ENCODE data around the gene TMEM131L.

Gene TMEM131L

DNA sequence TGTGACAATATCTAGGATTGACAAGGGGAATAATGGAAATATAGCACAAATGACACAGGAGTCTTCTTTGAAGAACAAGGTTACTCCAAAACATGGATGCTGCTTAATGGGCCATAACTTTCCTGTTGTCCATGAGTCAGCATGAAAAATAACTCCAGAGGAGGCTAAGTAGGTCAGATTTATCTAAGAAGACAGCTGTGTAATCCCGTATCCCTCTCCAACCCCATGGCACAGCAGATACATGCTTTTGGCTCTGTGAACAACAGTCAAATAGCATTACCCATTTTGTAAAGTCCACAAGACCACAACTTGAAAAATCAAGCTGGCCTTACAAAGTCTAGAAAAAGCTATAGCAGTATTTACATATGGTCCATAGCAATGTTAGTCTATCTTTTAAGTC, 2.1 kb upstream of the TMEM131L start:
- DNase-seq (ENCODE audit: extremely low read depth, low read depth): no peak
- TF ChIP-seq, protein P1, sequence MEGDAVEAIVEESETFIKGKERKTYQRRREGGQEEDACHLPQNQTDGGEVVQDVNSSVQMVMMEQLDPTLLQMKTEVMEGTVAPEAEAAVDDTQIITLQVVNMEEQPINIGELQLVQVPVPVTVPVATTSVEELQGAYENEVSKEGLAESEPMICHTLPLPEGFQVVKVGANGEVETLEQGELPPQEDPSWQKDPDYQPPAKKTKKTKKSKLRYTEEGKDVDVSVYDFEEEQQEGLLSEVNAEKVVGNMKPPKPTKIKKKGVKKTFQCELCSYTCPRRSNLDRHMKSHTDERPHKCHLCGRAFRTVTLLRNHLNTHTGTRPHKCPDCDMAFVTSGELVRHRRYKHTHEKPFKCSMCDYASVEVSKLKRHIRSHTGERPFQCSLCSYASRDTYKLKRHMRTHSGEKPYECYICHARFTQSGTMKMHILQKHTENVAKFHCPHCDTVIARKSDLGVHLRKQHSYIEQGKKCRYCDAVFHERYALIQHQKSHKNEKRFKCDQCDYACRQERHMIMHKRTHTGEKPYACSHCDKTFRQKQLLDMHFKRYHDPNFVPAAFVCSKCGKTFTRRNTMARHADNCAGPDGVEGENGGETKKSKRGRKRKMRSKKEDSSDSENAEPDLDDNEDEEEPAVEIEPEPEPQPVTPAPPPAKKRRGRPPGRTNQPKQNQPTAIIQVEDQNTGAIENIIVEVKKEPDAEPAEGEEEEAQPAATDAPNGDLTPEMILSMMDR (IDR thresholded peaks at IDR 0.05; ENCODE audit: low read depth, low read length, missing control alignments): no peak

DNA sequence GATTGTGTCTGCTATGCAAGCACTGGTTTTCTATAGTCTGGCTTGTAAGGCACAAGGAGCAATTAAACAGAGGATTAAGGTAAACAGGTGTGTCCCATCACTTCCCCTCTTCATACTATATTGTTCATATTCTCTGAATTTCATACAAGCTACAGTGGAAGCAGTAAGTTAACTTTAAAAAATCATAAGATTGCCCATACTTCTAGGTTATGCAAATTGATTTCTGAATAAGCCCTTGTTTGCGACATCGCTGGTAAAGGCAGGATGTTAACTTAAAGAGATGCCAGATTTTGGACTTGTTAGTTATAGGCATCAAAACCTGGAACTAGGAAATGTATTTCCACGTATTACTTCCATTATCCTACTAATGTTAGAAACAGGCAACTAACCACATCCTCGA, 1.0 kb upstream of the TMEM131L start:
- H3K4me3 ChIP-seq (replicated peaks; ENCODE audit: low read depth, low read length): peak overlapping the region; percentile 89
- DNase-seq (ENCODE audit: extremely low read depth, low read depth): no peak
- TF ChIP-seq, protein P1 (IDR thresholded peaks at IDR 0.05; ENCODE audit: low read depth, low read length, missing control alignments): no peak

More for the DNA sequence above, 2.1 kb upstream of the TMEM131L start:
- no peak overlapping the region for H3K4me3 ChIP-seq (replicated peaks; ENCODE audit: low read depth, low read length)

DNA sequence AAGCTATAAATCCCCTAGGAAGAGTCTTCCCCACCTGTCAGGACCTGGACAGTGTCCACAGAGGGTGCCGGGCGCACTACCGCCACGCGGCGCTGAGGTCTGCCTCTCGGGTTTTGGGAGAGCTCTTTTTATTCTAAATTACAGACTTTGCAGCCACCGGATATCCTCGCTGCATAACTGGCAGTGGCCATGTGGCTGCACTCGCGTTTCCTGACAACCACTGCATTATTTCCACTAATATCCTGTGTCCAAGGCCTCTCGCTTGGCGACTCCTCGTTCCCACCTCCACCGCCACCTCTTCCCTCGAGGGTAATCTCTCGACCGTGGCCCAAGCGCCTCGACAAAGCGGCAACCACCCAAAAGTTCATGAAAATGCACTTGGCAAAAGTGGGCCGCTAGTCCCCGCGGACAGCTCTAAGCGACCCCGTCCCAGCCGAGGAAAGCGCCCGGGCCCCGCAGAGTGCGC, 512 bp upstream of the TMEM131L start:
- DNase-seq (ENCODE audit: extremely low read depth, low read depth): peak; percentile 58
- TF ChIP-seq, protein P1 (IDR thresholded peaks at IDR 0.05; ENCODE audit: low read depth, low read length, missing control alignments): peak; percentile 19
- H3K4me3 ChIP-seq (replicated peaks; ENCODE audit: low read depth, low read length): peak overlapping the region; percentile 89

DNA sequence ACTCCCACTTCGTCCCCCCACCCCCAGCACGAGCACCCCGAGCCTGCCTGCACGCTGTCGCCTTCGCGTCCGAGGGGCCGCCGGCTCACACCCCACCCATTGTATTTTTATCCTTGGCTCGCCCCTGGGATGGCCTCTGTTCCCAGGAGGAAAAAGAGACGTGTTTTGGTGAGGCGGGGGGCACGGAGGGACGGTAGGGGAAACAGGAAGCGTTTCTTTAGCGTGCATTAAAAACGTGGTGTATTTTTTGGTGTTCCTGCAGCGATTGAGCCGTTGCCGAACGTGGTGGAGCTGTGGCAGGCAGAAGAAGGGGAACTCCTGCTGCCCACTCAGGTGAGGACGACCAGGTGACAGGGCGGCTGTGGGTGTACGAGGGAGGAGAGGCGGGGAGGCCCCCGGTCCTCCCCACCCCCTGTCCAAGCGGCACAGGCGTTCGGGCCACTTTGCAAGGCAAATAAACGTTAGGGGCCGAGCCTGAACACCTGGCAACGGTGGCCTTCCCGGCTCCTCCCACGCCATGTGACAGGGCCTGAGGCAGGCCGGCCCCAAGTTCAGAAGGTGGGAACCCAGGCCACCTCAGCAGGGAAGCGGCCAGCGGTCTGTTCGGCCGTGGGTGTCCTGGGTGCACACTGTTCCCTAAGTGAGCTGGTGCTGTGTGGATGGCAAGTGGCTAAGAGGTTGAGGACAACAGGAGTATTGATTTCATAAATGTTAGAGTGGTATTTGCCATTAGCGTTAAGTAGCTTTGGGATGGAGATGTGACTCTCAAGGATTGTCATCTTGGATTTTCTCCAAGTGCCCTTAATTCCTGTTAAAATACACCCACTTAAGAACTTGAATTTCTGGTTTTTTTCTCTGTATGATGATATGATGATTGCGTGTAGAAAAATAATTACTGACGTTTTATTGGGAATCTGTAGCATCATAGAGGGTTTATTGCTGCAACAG, 1.1 kb downstream of the TMEM131L start:
- TF ChIP-seq, protein P1 (IDR thresholded peaks at IDR 0.05; ENCODE audit: low read depth, low read length, missing control alignments): no peak
- DNase-seq (ENCODE audit: extremely low read depth, low read depth): no peak
- peak overlapping the region; percentile 89 for H3K4me3 ChIP-seq (replicated peaks; ENCODE audit: low read depth, low read length)

DNA sequence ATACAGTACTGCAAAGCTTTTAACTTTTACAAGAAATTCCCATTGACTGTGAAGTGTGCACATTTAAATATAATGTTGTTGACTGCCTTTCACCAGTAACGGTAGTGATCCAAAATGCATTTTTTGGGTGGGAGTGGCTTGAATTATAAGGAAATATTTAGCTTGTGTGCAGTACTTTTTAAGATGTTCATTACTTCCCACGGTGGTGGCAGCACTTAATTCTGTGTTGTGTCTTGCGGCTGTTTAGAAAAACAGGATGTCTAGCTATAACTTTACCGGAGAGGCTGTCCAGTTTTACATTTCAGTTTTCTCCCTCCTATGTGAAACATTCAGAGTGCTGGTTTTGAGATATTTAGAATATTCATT, 1.7 kb downstream of the TMEM131L start:
- TF ChIP-seq, protein P1 (IDR thresholded peaks at IDR 0.05; ENCODE audit: low read depth, low read length, missing control alignments): no peak
- H3K4me3 ChIP-seq (replicated peaks; ENCODE audit: low read depth, low read length): peak overlapping the region; percentile 89
- no peak for DNase-seq (ENCODE audit: extremely low read depth, low read depth)

DNA sequence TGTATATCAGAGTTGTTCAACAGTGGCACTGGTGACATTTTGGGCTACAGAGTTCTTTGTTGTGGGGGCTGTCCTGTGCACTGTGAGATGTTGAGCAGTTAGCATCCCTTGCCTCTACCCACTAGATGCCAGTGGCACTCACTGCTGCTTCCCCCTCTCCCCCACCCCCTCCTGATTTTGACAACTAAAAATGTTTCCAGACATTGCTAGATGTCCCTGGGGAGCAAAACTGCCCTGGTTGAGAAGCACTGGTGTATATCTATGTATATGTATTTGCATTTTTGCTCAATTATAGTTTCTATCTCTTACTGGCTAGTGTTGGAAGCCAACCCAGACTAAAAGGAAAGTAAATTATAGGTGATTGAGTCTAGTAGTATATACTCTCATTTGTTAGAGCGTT, 2.4 kb downstream of the TMEM131L start:
- H3K4me3 ChIP-seq (replicated peaks; ENCODE audit: low read depth, low read length): peak overlapping the region; percentile 89
- DNase-seq (ENCODE audit: extremely low read depth, low read depth): no peak
- TF ChIP-seq, protein P1 (IDR thresholded peaks at IDR 0.05; ENCODE audit: low read depth, low read length, missing control alignments): no peak
